H7 (cell line): ENCODE results near the gene KIF3B. TPM values are rescaled to one million over a fixed set of nuclear protein-coding genes. Genes with fewer than 3 reads are reported as not detected.
A peak's percentile ranks its signal among the peaks of the same experiment; 100 is the strongest.
"Not testable (repeated sequence)": the region's sequence is repeated elsewhere in the genome, so short reads cannot be mapped to it uniquely, and the experiment has no call there.

Experiments used
- DNase-seq: peaks from one replicate; pipeline ENCODE4 v3.0.0; 2012
- H3K27me3 ChIP-seq: 2 replicates; pipeline ENCODE4 v1.6.0; 2011; ENCODE audit warnings: mild to moderate bottlenecking, low read length; ENCODE audit not compliant: control insufficient read depth, insufficient read depth
- H3K36me3 ChIP-seq: replicated peaks from 2 replicates; pipeline ENCODE4 v1.5.1; 2011; ENCODE audit warnings: low read length; ENCODE audit not compliant: control insufficient read depth, insufficient read depth
- H3K4me3 ChIP-seq: 2 replicates; pipeline ENCODE4 v1.5.1; 2011; ENCODE audit warnings: low read depth, mild to moderate bottlenecking, control low read depth, low read length, moderate library complexity; ENCODE audit not compliant: insufficient read depth
- total RNA-seq: library from RNA; depleted of rRNA; stranded (reverse); fragments of >200 nt; shearing (Covaris generic); gene quantifications from 2 replicates; pipeline ENCODE4 v1.2.3, GENCODE V29; 2014

The KIF3B gene
- total RNA-seq, 1 experiment from 2014 or later: 9.5 TPM

- not testable (repeated sequence) for H3K36me3 ChIP-seq, H3K4me3 ChIP-seq, H3K27me3 ChIP-seq, DNase-seq
Measured at GRCh38 chr20:32322260-32322659, 44.8 kb downstream of the KIF3B start.

- not testable (repeated sequence) for H3K27me3 ChIP-seq, H3K36me3 ChIP-seq, DNase-seq, H3K4me3 ChIP-seq
Measured at GRCh38 chr20:32323761-32324160, 46.3 kb downstream of the KIF3B start.

DNA sequence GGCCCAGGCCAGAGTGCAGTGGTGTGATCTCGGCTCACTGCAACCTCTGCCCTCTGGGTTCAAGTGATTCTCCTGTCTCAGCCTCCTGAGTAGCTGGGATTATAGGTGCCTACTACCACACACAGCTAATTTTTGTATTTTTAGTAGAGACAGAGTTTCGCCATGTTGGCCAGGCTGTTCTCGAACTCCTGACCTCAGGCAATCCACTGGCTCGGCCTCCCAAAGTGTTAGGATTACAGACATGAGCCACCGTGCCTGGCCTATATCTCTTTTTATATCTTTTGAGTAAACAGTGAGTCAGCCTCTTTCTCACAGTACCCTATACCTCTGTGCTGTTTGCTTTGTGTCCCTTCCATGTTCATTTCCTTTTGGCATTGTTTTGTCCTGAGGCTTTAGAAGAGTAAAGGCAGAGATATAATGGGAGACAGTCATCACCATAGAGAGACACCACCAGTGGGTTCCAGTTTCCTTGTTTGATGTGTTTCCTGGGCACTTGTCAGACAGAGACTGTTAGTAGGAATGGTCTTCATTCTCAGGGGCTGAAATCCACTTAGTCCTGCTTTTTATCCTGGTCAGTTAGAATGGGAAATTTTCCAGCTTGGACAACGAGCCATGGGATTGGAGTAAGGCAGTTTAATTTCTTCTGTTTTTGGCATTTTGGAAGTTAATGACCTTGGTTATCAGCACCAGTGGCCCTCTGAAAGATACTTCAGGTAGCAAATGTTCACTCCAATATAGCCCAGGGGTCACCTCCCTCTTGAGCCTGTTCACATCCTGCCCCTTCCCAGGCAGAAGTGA is 48.5 kb downstream of the KIF3B start:
- H3K27me3 ChIP-seq: no peaks in the 10 kb centered on the region
- DNase-seq: no peak
- H3K36me3 ChIP-seq: peaks cover 2% of the 10 kb centered on the region; the same call in 1 of the 2 replicates
- H3K4me3 ChIP-seq: no peak overlapping the region

GRCh38 chr20:32326504-32326845 is 49.0 kb downstream of the KIF3B start:
- no peak overlapping the region for H3K4me3 ChIP-seq
- no peaks in the 10 kb centered on the region for H3K27me3 ChIP-seq
- DNase-seq: no peak
- peaks cover 6% of the 10 kb centered on the region; the same call in 1 of the 2 replicates for H3K36me3 ChIP-seq

DNA sequence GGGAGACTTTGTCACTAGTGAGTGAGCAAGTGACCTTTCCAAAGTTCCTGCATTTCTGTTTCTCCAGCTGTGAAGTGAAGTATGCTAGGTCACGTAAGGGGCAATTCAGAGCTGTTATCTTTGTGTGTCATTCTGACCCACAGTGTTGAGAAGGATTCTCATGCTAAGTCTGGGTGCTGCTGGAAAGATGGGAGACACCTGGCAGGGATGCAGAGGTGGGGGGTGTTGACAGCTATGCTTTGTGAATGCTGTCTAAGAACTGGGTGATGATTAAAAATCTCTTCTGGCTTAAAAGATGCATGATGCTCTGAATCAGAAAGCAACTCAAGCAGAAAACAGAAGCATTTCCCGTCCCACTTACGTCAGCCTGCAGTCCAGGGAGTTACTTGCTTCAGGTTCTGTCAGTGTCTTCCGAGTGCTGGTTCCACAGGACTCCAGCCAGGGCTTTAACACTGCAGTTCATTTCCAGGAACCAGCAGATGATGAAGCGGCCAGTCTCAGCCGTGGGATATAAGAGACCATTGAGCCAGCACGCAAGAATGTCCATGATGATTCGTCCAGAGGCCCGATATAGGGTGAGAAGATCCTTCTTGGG is 49.7 kb downstream of the KIF3B start:
- no peak for DNase-seq
- H3K4me3 ChIP-seq: no peak overlapping the region

GRCh38 chr20:32329817-32330554 is 52.5 kb downstream of the KIF3B start:
- H3K36me3 ChIP-seq: peaks cover 7% of the 10 kb centered on the region
- H3K4me3 ChIP-seq: no peak overlapping the region
- no peak for DNase-seq
- no peaks in the 10 kb centered on the region for H3K27me3 ChIP-seq

More for the DNA sequence above, 49.7 kb downstream of the KIF3B start:
- H3K36me3 ChIP-seq: peaks cover 7% of the 10 kb centered on the region; the same call in 1 of the 2 replicates
- no peaks in the 10 kb centered on the region for H3K27me3 ChIP-seq

DNA sequence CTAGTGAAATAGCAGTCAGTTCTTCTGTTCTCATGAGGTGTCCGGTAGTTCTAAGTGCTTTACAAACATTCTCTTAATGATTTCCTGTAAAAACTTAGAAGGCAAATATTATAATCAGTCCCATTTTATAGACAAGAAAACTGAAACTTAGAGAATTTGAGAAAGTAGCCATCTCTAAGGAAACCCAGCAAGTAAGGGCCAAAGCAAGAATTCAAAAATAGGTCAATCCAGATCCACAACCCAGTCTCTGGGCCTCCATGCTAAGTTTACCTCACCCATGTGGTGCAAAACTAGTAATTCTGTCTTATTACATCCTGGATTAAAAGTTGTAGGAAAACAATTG is 53.1 kb downstream of the KIF3B start:
- no peaks in the 10 kb centered on the region for H3K27me3 ChIP-seq
- peaks cover 7% of the 10 kb centered on the region for H3K36me3 ChIP-seq
- no peak overlapping the region for H3K4me3 ChIP-seq
- DNase-seq: no peak

GRCh38 chr20:32332614-32333013 is 55.2 kb downstream of the KIF3B start:
- no peak for DNase-seq
- no peaks in the 10 kb centered on the region for H3K27me3 ChIP-seq
- H3K4me3 ChIP-seq: no peak overlapping the region
- peaks cover 5% of the 10 kb centered on the region for H3K36me3 ChIP-seq

DNA sequence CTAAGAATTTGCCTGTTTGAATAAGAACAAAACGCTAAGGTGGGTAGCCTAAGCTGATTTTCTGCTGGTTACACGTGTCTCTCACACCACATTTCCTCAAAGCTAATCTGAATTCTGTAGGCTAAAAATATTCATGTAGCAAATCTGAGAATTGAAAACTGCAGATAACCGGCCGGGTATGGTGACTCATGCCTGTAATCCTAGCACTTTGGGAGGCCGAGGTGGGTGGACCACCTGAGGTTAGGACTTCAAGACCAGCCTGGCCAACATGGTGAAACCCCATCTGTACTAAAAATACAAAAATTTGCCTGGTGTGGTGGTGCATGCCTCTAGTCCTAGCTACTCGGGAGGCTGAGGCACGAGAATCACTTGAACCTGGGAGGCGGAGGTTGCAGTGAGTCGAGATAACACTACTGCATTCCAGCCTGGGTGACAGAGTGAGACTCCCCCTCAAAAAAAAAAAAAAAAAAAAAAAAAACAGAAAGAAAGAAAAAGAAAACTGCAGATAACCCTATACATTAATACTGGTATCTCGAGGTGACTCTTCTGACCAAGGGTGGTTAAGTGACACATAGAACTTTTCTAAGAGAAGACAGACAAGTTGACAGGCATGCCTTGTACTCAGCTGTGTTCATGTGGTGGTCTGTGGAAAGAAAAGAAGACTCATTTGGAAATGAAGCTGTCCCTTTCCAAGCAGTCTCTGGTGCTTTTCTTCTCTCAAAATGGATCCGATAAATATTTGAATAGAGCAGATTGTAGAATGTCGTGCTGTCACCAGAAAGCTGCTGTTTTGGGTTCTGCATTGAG is 55.9 kb downstream of the KIF3B start:
- H3K36me3 ChIP-seq: peaks cover 5% of the 10 kb centered on the region
- no peak overlapping the region for H3K4me3 ChIP-seq
- H3K27me3 ChIP-seq: no peaks in the 10 kb centered on the region
- no peak for DNase-seq

GRCh38 chr20:32333988-32334885 is 56.8 kb downstream of the KIF3B start:
- no peaks in the 10 kb centered on the region for H3K27me3 ChIP-seq
- peaks cover 5% of the 10 kb centered on the region for H3K36me3 ChIP-seq
- H3K4me3 ChIP-seq: no peak overlapping the region

DNA sequence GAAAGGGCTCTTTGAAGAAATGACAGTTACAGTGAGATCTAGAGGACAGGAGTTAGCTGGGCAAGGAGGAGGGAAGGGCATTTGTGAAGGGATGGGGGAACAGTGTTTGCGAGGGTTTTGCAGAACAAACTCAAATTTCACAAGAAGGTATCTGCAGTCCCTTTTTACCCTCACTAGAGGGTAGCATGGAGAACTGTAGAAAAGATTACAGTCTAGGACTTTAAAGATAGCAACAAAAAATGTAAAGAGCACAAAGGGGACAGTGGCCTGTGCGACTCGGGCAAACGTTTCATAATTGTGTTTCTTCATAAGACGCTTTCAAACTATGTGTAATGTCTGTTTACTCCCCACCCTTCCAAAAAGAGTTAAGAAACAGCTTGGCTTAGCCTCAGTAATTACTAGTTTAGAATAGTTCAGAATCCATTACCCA is 59.5 kb downstream of the KIF3B start:
- Histone ChIP-seq H3K27me3 (no peaks in the 10 kb centered on the region), H3K4me3 (no peak overlapping the region), H3K36me3 (no peaks in the 10 kb centered on the region; the same call in 1 of the 2 replicates)
- DNase-seq: peak; percentile 33

More at GRCh38 chr20:32333988-32334885, 56.8 kb downstream of the KIF3B start:
- no peak for DNase-seq

GRCh38 chr20:32337937-32338661 is 60.6 kb downstream of the KIF3B start:
- H3K4me3 ChIP-seq: no peak overlapping the region
- DNase-seq: no peak
- no peaks in the 10 kb centered on the region; the same call in 1 of the 2 replicates for H3K36me3 ChIP-seq
- no peaks in the 10 kb centered on the region for H3K27me3 ChIP-seq

DNA sequence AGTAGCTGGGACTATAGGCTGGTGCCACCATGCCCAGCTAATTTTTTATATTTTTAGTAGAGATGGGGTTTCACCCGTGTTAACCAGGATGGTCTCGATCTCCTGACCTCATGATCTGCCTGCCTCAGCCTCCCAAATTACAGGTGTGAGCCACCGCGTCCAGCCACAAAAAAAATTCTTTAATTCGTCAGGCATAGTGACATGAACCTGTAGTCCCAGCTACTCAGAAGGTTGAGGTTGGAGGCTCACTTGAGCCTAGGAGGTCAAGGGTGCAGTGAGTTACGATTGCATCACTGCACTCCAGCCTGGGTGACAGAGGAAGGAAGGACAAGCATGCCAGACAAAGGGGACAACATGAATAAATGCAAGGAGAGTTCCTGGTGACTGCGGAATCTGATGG is 61.2 kb downstream of the KIF3B start:
- Histone ChIP-seq H3K36me3 (no peaks in the 10 kb centered on the region; the same call in 1 of the 2 replicates), H3K27me3 (no peaks in the 10 kb centered on the region), H3K4me3 (no peak overlapping the region)
- no peak for DNase-seq
